Measurements from ENCODE around the gene ODAD4. TPM values are rescaled to one million over a fixed set of nuclear protein-coding genes. Genes with fewer than 3 reads are reported as not detected.

The ODAD4 gene
- total RNA-seq, 1 experiment from 2014 or later, result 0.98 TPM

GRCh38 chr17:41987642-41988041, 57.2 kb downstream of the ODAD4 start:
- Histone ChIP-seq H4K20me1 (ENCODE audit: insufficient read depth) (no peaks in the 10 kb centered on the region), H3K4me3 (replicated peaks in 1 of 2; ENCODE audit: low read depth in 1 of 2, low read length in 2 of 2) (no peak overlapping the region), H3K27me3 (ENCODE audit: insufficient read depth, low read length) (no peaks in the 10 kb centered on the region), H3K9me2 (ENCODE audit: insufficient read depth) (no peaks in the 10 kb centered on the region), H3K9ac (ENCODE audit: low read length) (no peak overlapping the region), H3K27ac (ENCODE audit: low read depth, low read length) (no peak overlapping the region), H2AFZ (ENCODE audit: low read depth, low read length, poor library complexity, severe bottlenecking) (no peak overlapping the region), H3K9me3 (ENCODE audit: control insufficient read depth in 1 of 2, insufficient read depth in 1 of 2, low read depth in 1 of 2, low read length in 2 of 2) (no peaks in the 10 kb centered on the region), H3K4me2 (ENCODE audit: low read length) (no peak overlapping the region), H3K79me2 (ENCODE audit: insufficient read depth, low read length) (peaks cover 11% of the 10 kb centered on the region), H3K36me3 (ENCODE audit: control insufficient read depth in 1 of 2, insufficient read depth in 2 of 2, low read length in 2 of 2) (peaks cover 58 to 64% of the 10 kb centered on the region in 2 experiments; a peak in 3 of 4 replicates), H3K4me1 (ENCODE audit: control insufficient read depth in 1 of 2, insufficient read depth in 2 of 2, low read length in 2 of 2) (no peaks in the 10 kb centered on the region)
- intact Hi-C loops (cut with micrococcal nuclease), result no loop called here
- no TSS peak for BruUV-seq (replicated peaks)
- ChIA-PET RAD21 (ENCODE audit: low non-redundant PET in 1 of 2, low total read pairs in 2 of 2, uncharacterized antibody in 2 of 2, unreplicated experiment in 2 of 2) (no interaction called here), CTCF (no interaction called here), POLR2A (no interaction called here)
- no peak for TF ChIP-seq CEBPB (IDR thresholded peaks at IDR 0.05; ENCODE audit: low read depth)
- no peak for TF ChIP-seq EZH2 (IDR thresholded peaks at IDR 0.05)
- TF ChIP-seq EGR1 (IDR thresholded peaks at IDR 0.05; ENCODE audit: low read depth), result no peak
- no peak for TF ChIP-seq ZBTB33 (IDR thresholded peaks at IDR 0.05; ENCODE audit: extremely low read depth, insufficient replicate concordance, low read length)
- no peak for TF ChIP-seq CBX3 (IDR thresholded peaks at IDR 0.05; ENCODE audit: low read depth)
- TF ChIP-seq CTCF (IDR thresholded peaks at IDR 0.05 in 2 of 3, conservative IDR thresholded peaks at IDR 0.05 in 1 of 3; ENCODE audit: borderline replicate concordance in 1 of 3, insufficient read depth in 1 of 3, low read depth in 2 of 3, low read length in 2 of 3), result no peak
- no peak for TF ChIP-seq ZFX (IDR thresholded peaks at IDR 0.05)
- no peak for TF ChIP-seq REST (IDR thresholded peaks at IDR 0.05; ENCODE audit: low read depth)
- TF ChIP-seq SP1 (IDR thresholded peaks at IDR 0.05; ENCODE audit: low read depth), result no peak
- no peak for TF ChIP-seq TCF7L2 (IDR thresholded peaks at IDR 0.05; ENCODE audit: borderline replicate concordance, extremely low read depth, insufficient read depth, insufficient read length)
- no peak for TF ChIP-seq MAX (IDR thresholded peaks at IDR 0.05)
- TF ChIP-seq FOSL1 (IDR thresholded peaks at IDR 0.05; ENCODE audit: low read depth), result no peak
- no peak for TF ChIP-seq YY1 (IDR thresholded peaks at IDR 0.05; ENCODE audit: extremely low read depth, insufficient replicate concordance, low read depth, low read length)
- TF ChIP-seq RAD21 (IDR thresholded peaks at IDR 0.05; ENCODE audit: low read depth), result no peak
- TF ChIP-seq POLR2AphosphoS5 (IDR thresholded peaks at IDR 0.05; ENCODE audit: low read depth, low read length), result no peak
- no peak for TF ChIP-seq ATF3 (IDR thresholded peaks at IDR 0.05)
- ATAC-seq (no peak), DNase-seq (ENCODE audit: low read depth, low spot score) (no peak)
